GM12878 (cell line): ENCODE data around the gene CCDC3.

Source experiments
- CTCF ChIP-seq, 3 experiments: IDR thresholded peaks in 2 of 3; conservative IDR thresholded peaks in 1 of 3; 2 replicates each; pipeline ENCODE4 v1.5.1; 2011; ENCODE audit warnings: low read depth in 3 of 3, low read length in 3 of 3, mild to moderate bottlenecking in 3 of 3, control low read depth in 2 of 3, moderate library complexity in 2 of 3, inconsistent platforms in 1 of 3, mixed read lengths in 1 of 3; ENCODE audit not compliant: control insufficient read depth in 2 of 3, insufficient read depth in 1 of 3; ENCODE audit errors: extremely low read depth in 1 of 3
- EZH2 ChIP-seq: IDR thresholded peaks from 2 replicates; pipeline ENCODE4 v1.6.1; 2012; ENCODE audit warnings: low read depth, mild to moderate bottlenecking, control low read depth, inconsistent platforms, low read length, borderline replicate concordance; ENCODE audit not compliant: control insufficient read depth
- FOS ChIP-seq: IDR thresholded peaks from 3 replicates; pipeline ENCODE4 v1.6.1; 2011; ENCODE audit warnings: borderline replicate concordance; ENCODE audit not compliant: insufficient read length; ENCODE audit errors: extremely low read depth
- HCFC1 ChIP-seq: fragments of 150-350 bp; IDR thresholded peaks from 2 replicates; pipeline ENCODE4 v1.6.1; 2014; ENCODE audit warnings: low read length
- MXI1 ChIP-seq: fragments of 150-350 bp; IDR thresholded peaks from 2 replicates; pipeline ENCODE4 v1.6.1; 2011; ENCODE audit warnings: low read depth, mild to moderate bottlenecking, inconsistent platforms, low read length, improper control_type of control experiment
- NFIC ChIP-seq: IDR thresholded peaks from 2 replicates; pipeline ENCODE4 v1.6.1; 2012; ENCODE audit warnings: low read depth, mild to moderate bottlenecking, inconsistent platforms, low read length, moderate library complexity
- NFYB ChIP-seq: IDR thresholded peaks from 2 replicates; pipeline ENCODE4 v1.6.1; 2011; ENCODE audit warnings: low read depth, mild to moderate bottlenecking, low read length, improper control_type of control experiment, moderate library complexity; ENCODE audit not compliant: insufficient read depth
- TF ChIP-seq, protein P1 (sequence below): IDR thresholded peaks from 2 replicates; pipeline ENCODE4 v1.6.1; 2012; ENCODE audit warnings: mild to moderate bottlenecking, low read depth, low read length

- TF ChIP-seq NFIC (no peak), CTCF (IDR thresholded peaks at IDR 0.05 in 2 of 3, conservative IDR thresholded peaks at IDR 0.05 in 1 of 3; ENCODE audit: control insufficient read depth in 2 of 3, extremely low read depth in 1 of 3, insufficient read depth in 1 of 3, low read depth in 3 of 3, low read length in 3 of 3) (no peak), NFYB (no peak), EZH2 (no peak), MXI1 (no peak), HCFC1 (no peak), FOS (no peak)
- TF ChIP-seq, protein P1, sequence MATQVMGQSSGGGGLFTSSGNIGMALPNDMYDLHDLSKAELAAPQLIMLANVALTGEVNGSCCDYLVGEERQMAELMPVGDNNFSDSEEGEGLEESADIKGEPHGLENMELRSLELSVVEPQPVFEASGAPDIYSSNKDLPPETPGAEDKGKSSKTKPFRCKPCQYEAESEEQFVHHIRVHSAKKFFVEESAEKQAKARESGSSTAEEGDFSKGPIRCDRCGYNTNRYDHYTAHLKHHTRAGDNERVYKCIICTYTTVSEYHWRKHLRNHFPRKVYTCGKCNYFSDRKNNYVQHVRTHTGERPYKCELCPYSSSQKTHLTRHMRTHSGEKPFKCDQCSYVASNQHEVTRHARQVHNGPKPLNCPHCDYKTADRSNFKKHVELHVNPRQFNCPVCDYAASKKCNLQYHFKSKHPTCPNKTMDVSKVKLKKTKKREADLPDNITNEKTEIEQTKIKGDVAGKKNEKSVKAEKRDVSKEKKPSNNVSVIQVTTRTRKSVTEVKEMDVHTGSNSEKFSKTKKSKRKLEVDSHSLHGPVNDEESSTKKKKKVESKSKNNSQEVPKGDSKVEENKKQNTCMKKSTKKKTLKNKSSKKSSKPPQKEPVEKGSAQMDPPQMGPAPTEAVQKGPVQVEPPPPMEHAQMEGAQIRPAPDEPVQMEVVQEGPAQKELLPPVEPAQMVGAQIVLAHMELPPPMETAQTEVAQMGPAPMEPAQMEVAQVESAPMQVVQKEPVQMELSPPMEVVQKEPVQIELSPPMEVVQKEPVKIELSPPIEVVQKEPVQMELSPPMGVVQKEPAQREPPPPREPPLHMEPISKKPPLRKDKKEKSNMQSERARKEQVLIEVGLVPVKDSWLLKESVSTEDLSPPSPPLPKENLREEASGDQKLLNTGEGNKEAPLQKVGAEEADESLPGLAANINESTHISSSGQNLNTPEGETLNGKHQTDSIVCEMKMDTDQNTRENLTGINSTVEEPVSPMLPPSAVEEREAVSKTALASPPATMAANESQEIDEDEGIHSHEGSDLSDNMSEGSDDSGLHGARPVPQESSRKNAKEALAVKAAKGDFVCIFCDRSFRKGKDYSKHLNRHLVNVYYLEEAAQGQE: no peak
Measured at GRCh38 chr10:13016426-13016825, 14.9 kb upstream of the CCDC3 start.
